ENCODE results near the gene APBB1IP.

The APBB1IP gene

DNA sequence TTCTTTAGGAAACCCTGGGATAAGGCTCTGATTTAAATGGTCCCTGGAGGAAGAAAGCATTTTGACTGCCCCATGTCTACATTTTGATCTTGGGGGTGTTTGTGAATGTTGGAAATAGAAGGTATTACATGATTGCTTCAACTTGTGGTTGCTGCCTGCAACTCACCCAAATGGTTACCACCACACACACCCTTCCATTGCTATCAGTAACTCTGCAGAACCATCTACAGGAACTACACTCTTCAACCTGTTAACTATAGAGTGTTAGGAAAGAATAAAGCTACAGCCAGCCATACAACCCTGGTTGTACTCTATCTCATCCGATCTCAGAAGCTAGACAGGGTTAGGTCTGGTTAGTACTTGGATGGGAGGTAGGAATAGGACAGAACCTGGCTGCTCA is 71.2 kb downstream of the APBB1IP start:
- no peak for DNase-seq

DNA sequence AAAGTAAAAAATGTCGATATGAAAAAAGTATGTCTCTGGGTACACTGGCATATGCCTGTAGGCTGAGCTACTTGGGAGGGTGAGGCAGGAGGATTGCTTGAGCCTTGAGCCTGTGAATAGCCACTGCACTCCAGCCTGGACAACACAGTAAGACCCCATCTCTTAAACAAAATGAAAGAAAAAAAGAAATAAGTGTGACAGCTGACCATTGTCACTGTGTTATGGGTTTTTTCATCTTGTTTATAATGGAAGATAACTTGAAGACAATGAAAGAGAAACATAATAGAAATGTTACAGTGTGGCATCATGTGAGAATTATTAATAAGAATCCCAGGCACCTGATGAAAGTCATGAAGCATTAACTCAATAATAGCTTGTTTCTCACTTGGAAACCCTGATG is 75.0 kb downstream of the APBB1IP start:
- no peak for DNase-seq

DNA sequence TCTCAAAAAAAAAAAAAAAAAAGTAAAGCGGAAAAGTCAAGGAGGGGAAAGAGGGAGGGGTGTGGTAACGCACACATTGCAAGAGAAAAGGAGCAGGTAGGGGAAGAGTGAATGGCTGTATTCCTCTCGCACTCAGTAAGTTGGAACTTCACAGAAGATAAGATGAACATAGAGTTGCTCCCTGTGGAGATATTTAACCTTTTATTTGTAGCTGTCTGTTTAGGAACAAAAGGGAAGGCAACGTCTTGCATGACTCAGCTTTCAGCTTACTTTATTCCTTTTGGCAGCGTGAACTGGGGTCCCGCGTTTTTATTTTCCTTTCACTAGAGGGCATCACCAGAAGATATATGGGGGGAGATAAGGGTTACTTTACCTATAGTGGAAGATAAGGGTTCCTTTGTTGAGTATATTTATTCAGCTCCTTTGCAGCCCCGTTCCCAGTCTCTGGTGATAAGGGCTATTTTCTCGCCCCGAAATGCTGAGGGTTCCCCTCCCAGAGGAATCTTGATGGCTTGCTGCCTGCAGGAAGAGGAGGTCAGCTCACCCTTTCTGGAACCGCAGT is 78.5 kb downstream of the APBB1IP start:
- DNase-seq, result no peak

DNA sequence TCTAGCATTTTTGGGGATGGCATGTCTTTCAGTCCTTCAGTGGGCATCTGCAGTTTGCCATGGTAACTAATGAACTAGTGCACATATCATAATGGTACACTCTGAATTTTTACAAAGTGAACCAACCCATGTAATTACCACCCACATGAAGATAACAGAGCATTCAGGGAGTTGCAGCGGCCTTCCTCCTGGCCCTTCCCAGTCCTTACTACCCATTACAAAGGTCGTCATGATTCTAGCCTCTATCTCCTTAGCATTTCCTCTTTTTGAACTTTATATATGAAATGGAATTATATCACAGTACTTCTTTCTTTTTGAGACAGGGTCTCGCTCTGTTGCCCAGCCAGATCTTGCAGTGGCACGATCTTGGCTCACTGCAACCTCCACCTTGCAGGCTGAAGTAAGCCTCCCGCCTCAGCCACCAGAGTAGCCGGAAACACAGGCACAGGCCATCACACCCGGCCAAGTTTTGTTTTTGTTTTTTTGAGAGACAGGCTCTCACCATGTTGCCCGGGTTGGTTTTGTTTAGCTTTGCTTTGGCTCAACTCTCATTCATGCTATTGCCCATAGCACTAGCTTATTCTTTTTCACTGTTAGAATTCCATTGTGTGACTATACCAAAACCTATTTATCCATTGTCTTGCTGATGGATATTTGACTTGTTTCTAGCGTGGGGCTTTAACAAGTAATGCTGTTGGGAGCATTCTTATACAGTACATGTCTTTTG is 79.2 kb downstream of the APBB1IP start:
- no peak for DNase-seq

DNA sequence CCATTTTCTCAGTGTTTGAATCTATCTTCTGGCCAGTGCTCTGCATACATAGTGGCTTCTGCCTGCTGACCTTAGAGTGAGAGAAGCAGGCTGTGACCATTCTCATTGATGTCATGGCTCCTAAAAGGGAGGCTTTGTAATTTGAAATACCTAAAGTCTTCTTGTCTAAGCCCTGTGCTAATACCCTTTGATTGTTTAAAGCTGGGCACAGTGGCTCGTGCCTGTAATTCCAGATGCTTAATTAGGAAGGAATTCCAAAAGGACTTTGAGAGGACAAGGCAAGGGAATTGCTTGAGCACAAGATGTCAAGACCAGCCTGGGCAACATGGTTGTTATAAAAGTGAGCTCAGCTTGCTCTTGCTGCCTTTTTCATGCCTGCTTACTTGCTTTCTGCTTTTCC is 81.7 kb downstream of the APBB1IP start:
- DNase-seq, result no peak

DNA sequence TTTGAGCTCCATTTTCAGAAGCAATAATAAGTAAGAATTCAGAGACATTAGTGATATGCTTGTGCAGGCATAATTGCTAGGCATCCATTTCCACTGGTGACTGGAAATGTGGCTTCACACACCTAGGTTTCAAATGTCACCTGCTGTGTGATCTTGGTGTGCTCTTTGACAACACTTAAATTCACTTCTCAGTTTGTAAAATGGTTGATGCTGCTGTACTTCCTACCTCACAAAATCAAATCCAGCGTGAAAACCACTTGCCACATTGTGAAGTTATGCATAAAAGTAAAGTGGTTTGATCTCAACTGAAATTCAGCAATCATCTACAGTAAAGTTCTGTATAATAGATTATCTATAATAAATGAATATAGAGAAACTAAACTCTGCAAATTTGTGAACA is 82.4 kb downstream of the APBB1IP start:
- no peak for DNase-seq

DNA sequence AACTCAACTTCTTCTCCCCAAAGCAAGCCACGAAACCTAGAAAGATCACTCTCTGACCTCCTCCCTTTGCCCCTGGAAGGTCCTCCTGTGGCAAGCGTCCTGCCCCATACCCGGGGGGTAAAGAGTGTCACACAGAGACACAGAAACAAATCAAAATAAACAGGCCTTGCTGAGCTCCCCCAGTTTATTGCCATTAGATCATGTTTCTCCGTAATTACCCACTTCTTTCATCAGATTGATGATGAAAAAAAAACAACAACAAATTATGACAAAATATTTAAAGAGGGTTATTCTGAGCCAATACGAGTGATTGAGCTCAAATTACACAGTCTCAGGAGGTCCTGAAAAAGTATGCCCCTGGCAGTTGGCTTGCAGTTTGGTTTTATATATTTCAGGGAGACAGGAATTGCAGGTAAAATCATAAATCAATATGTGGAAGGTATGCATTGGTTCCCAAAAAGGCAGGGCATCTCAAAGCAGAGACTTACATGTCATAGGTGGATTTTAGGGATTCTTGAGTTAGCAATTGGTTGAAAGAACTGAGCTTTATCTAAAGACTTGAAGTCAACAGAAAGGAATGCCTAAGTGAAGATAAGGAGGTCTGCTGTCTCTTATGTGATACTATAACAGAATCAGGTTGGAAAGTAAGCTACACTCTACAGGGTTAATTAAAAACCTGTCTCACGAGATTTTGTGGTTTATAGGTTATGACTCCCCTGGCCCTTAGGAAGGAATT is 86.2 kb downstream of the APBB1IP start:
- no peak for DNase-seq

DNA sequence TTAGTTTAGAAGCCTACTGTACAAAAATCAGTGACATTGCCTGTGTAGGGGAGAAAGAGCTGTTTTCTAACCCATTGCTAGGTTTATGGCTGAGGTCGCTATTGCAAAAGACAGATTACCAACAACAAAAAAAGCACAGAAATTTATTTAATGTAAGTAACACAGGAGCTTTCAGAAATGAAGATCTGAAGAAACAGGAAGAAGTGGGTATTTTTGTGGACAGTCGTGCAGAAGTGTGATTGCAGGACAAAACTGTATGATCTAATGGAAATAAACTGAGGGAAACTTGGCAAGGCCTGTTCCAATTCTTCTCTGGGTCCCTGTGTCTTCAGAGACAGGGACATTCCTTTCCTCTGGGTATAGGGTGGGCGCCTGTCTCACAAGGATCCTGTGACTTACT is 87.4 kb downstream of the APBB1IP start:
- DNase-seq, result no peak

DNA sequence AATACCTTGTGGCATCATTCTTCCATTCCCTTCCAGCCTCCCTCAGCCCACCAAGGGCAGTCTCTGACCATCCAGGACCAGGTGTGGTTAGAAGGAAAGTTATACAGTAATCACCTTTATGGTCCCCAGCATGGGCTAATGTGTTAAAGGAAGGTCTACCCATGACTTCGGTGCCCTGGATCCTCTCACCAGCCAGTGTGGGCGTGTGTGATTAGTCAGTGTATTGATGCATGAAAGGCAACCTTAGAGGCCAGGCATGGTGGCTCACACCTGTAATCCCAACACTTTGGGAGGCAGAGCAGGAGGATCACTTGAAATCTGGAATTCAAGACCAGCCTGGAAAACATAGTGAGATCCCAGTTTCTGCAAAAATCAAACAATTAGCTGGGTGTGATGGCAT is 88.9 kb downstream of the APBB1IP start:
- DNase-seq, result peak in 1 of 2 donors; percentile 21

DNA sequence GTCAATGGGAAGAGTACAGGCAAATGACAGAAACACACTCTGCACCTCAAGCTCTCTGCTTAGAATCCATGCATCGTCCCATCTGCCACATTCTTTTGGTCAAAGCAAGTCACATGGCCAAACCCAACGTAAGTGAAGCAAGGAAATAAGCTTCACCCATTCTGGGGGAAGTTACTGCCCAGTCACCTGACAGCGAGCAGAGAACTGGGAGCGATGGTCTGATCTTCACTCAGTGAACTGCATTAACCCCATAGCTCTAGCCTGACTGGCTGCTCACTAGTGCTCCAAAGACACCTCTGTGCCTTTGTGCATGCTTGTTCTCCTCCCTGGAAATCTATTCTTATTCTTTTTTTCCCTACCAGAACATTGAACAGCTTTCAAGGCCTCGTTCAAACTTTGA is 89.9 kb downstream of the APBB1IP start:
- no peak for DNase-seq

DNA sequence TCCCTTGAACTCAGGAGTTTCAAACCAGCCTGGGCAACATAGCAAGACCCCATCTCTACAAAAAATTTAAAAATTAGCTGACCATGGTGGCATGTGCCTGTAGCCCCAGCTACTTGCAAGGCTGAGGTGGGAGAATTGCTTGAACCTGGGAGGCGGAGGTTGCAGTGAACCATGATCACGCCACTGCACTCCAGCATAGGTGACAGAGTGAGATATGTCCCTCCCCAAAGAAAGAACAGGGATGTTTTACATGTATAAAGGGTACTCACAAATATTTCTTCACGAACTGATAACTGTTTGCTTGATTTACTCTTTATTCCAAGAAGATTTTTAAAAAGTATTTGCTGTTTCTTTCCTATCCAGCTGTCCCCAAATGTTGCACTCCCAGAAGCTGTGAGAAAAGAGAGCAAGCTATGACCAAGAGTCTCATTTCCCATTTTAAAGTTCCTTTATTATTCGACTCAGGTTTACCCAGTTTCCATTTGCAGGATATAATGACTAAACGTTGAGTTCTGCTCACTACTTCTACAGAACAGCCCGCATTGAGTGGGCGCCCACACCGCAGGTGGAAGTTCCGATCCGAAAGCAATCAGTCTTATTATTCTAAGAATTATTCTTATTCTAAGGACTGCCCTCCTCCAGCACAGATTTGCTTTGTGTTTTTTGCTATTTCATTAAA is 90.7 kb downstream of the APBB1IP start:
- DNase-seq, result no peak

DNA sequence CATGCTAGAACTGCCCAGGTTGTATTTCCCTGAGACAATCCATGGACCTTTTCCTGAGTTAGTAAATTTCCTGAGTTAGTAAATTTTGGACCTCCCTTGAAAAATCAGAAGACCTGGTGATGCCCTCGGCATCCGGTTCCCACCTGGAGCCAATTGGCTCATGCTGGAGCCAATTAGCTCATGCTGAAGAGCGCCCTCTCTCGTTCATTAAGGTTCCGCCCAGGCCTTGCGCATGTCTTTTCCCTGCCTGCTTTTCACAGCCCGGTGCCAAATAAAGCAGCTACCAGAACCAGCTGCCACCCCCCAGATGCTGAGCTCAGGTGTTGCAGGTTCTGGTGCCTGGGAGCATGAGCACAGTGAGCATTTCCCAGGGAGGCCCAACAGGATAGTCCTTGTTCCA is 96.2 kb downstream of the APBB1IP start:
- DNase-seq, result peak in 1 of 2 donors; percentile 6

DNA sequence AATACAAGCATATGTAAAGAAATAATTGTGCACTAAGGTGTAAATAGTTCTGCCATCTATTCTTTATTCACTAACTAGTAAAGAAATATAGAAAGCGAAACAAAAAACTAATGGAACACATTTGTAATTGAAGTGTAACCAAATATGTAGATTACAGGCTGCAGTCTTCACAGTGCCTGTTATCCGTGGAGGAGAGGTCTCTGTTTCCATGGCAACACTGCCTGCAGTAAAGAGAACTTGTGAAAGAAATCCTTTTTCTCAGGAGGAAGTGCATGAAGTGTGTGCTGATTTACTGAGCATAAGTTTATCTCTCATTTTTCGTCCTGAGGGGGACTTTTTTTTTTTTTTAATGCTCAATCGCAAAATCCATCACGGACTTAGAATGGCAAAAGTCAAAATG is 102.5 kb downstream of the APBB1IP start:
- no peak for DNase-seq

DNA sequence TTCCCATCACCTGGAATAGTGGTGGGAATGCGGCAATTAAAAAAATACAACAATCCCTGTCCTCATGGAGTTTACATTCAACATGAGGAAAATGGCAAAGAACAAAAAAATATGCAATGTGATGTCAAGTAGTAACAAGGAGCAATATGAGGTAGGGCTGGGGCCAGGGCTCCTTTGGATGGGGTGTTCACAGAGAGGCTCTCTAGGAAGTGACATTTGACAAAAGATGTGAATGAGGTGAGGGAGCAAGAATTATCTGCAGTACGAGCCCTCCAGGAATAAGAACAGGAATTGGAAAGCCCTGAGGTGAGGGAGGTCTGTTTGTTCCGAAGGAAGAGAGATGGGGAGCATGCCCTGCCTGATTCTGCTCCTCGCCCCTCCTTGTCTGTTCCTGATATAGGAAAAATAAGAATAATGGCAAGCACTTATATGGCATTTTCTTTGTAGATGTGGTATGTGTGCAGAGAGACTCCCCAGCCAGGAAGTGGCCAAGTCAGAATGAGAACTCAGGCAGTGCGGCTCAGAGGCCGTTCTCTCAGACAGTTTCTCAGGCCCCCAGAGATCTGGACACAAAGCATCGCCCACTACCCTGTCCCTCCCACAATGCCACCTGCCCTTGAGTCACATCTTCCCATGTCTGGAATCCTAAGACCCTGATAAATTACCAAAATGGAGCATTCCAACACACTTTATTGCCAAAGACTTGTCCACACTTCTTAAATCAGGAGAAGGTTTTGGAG is 105.6 kb downstream of the APBB1IP start:
- DNase-seq, result no peak

DNA sequence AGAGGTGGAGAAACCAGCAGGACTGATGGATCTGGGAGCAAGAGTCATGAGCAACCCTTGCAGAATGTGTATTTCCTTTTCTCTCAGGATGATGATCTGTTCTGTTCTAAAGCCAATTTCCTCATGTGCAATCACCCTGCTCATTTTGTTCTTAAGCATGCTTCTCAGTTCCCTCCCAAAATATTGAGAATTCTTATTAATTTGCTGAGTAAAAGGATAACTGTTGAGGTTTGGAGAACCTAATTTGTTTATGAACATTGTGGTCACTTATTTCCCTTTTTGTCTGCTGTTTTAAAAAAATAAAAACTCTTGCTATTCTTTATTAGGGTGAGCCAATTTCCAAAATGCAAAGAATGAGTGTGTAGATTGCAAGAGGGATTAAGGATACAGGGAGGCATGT is 106.8 kb downstream of the APBB1IP start:
- no peak for DNase-seq

DNA sequence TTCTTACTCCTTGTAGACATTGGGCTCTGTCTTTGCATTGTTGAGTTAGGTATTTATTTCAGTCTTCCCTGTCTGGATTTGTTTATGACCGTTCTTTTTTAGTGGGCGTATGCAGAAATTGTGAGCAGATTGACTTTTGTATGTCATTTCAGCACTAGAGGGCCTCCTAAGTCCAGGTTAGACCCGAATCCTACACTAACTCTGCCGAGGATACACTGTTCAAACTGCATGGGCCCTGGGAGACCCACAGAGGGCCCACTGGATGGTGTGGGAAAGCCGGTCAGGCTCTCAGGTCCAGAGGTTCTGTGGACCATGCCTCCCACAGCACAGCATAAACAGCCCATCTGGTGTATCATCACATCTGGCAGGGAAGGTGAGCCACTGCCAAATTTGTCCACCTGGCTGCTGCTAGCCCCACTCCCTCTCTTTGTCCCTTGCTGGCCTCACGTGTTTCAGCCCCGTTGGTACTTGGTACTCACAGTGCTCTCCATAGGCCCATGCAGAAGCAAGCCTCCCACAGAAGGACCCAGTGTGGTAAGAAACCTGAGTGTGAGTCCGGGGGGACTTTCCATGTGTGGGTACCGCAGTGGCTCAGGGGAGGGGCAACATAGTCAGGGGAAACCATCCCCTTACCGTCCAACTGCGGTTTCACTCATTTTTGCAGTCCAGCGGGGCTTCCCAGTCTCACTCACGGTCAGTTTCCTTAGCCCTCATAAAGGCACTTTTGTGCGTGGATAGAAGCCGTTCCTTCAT is 112.8 kb downstream of the APBB1IP start:
- no peak for DNase-seq

DNA sequence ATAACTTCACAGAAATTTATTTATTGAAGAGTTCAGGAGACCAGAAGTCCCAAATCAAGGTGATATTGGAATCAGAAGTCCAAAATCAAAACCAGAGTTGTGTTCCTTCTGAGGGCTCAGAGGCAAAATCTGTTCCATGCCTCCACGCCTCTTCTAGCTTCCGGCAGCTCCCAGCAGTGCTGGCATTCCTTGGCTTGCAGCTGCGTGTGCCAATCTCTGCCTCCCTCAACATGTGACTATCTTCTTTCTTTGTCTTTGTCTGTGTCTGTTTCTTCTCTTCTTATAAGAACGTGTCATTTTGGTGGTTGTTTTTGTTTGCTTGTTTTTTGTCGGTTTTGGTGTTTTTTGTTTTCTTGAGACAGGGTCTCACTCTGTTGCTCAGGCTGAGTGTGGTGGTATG is 116.1 kb downstream of the APBB1IP start:
- DNase-seq, result no peak

DNA sequence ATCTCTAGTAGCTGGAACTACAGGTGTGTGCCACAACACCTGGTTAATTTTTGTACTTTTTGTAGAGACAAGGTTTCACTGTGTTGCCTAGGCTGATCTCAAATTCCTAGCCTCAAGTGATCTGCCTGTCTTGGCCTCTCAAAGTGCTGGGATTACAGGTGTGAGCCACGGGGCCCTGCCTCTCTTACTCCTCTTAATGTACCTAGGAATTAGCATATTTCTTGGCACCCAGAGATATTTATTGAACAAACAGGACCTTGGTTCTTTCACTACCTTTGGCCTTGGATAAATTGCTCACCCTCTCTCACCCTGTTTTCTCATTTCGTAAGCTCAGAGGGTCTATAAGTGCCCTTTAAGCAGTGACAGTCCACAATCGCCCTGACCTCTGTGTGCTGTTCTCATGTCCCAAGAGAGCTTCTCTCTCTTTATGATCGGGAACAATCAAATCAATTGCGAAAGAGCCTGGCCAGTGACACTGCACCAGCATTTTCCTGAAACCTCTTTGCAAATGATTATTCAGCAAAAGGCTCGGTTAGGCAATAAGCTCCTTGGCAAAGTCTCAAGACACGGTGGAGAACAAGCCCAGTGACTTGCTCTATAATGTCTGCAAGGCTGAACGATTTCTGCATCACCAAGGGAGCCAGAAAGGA is 117.7 kb downstream of the APBB1IP start:
- DNase-seq, result no peak

DNA sequence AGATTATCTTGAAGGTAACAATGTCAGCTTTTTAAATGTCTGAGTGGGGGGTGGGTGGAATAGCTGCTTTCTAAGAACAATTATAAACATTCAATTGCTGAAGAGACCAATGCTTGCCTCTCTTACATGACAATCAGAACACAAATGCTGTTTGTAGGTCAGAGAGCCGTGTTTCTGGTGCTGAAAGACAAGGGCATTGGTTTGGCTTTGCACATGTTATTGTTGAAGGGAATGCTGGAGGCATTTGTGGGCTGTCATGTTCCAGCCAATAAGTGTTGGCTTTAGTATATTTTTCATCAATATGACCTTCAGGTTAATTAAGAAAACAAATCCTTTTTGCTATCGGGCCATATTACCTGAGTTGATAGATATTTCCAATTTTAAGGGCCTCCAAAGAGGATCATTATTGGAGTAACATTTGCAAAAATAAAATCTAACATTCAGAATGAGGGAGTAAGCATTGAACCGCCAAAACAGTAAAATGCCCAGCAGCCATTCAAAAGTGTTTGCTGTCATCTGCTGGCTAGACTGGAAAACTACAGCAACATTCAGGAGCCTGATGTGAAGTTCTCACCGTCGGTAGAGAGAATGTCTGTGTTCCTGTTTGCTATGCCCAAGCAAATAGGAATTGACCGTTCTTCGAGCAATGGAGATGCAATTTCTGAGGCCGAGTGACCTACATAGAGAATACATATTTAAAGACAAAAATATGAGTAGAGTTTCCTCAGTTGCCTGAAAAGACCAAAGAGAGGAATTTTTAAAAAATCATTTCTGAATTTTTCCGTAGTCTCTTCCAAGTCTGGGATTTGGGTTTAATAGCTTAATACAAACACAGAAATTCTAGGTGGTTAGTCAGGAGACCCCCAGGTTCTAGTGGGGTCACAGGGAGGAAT is 118.9 kb downstream of the APBB1IP start:
- no peak for DNase-seq

DNA sequence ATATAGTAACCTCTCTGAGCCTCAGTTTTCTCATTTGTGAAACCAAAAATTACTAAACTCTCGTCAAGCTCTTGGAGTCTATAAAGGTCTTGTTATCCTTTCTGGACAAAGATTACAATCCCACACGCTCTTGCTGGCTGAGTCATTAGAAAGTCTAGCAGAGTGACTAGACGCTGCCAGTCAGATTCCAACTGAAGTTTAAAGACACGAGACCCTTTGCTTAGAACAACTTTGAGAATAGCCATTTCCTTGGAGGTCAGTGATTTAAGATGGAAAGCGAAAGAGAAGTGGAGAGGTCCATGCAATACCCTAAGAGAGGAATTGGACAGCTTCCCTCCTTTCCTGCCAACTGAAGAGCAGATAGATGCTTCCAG is 119.5 kb downstream of the APBB1IP start:
- no peak for DNase-seq

Data from stimulated activated CD4-positive, alpha-beta T cell treated with anti-CD3 and anti-CD28 coated beads, Interleukin-2, amount 100 ng/mL, for 24 hours (primary cell).